Inflammatory macrophage treated with lipopolysaccharide for 1 hour (primary cell): ENCODE data around the gene ANK2.

Experiments
- DNase-seq, 2 donors: peaks; one replicate each; pipeline ENCODE4 v3.0.0-alpha.2; 2020 to 2022

ANK2 gene

DNA sequence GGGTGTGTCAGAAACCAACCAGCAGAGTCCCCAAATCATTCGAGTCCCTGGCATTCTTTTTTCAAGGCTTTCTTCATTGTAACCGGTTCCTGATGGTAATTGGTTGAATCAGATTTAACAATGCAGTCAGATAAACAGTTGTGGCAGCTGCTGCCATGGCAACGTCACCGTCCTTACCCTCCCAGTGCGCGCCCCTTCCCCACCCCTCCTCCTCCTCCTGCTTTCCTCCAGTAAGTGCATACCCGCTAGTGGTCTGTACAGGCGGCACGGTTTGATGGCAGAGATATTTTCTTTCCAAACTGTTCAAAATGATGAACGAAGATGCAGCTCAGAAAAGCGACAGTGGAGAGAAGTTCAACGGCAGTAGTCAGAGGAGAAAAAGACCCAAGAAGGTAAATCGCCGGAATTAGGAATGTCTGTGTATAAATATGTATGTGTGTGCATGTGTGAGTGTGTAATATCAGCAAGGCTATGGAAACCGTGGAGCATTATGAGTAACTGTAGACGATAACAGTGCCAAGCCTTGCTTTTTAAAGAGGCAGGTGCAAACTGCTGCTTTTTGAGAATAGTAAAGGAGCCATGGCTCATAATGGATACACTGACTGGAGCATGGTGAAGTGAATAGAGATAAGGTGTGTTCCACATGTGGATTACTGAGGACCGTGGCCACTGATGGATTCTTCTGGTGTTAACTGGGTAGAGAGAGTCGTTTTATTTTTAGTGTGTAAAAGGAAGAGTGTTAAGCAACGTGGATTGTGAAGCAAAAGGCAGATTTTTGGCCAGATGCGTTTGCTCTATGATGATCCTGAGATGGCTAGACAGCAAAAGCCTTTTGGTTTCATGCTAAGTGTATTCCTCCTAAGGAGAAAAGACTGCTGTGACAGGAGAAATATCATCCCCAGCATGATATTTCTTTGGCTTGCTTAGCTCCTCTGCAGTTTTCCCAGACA is at the start of gene ANK2:
ANK2 (plus strand) TSS at position 233 of the 950 bp plus-strand sequence; CDS start at position 309, 76 bp downstream.
- no peak for DNase-seq

DNA sequence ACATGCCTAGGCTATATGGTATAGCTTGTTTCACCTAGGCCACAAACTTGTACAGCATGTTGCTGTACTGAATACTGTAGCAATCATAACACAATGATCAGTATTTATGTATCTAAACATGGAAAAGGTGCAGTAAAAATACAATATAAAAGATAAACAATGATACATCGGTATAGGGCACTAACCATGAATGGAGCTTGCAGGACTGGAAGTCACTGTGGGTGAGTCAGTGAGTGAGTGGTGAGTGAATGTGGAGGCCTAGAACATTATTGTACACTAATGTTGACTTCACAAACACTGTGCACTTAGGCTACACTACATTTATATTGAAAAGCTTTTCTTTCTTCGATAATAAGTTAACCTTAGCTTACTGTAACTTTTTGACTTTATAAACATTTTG is 45.6 kb upstream of the ANK2 start:
- no peak for DNase-seq

DNA sequence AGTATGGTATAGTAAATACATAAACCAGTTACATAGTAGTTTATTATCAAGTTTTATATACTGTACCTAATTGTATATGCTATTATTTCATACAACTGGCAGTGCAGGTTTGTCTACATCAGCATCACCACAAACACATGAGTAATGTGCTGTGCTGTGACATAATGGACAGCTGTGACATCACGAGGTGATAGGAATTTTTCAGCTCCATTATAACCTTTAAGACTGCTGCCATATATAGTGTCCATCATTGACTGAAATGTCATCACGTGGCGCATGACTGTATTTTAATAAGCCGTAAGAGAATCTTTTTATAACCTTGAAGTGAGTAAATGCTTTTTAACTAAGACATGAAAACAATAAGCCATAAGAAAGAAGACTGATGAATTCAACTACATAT is 44.8 kb upstream of the ANK2 start:
- no peak for DNase-seq

DNA sequence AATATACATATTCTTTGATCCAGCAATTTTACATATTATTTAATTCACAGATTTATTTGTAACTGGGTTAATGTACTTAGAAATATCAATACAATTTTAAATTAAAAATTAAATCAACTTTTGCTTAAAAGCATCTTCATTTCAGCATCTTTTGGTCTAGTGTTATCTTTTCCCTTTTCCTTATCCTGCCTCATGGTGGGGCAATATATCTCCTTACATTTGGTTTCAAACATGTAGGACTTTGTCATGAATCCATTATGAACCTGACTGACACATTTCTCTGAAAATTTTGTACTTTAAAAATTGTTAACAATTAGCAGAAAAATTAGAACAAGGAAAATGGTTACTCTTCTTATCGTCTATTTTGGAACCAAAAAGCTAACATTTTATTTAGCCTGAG is 42.8 kb upstream of the ANK2 start:
- DNase-seq: no peak

DNA sequence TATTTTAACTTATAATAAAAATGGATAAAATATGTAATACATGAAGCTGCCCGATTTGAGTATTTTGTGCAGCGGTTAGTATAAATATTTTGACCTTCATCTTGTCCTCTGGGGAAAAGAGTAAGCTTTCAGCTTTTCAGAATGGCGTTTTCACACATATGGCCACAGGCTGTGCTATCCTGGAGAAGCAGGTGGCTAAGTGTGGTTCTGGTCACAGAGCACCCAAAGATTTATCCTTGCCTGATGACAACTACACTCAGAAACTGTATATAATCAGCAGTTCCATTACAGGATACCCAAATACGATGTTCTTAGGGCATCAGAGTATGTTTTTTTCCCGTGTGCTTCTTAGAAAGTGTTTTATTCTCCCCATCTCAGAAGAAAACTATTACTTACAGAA is 42.3 kb upstream of the ANK2 start:
- DNase-seq: no peak

DNA sequence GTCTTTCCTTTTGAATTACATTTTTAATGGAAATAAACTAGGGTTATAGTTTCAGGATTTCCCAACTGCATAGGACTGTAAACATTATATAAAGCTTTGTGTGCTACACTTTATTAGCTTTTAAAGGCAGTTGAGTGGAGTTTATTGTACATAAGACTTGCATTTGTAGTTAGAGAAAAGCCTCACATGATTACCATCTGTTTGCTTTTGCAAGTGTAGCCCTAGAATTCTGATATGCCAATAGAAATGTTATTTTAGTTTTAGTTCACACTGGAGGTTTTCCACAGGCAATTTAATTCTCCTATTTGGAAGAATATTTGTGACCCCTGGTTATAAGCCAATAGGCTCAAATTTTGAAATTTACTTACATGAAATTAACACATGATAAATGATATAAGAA is 41.3 kb upstream of the ANK2 start:
- no peak for DNase-seq

- DNase-seq: no peak
These were observed 40.7 kb upstream of the ANK2 start for GRCh38 chr4:113008716-113009115.

- no peak for DNase-seq
These were observed 40.0 kb upstream of the ANK2 start for GRCh38 chr4:113009461-113009860.

DNA sequence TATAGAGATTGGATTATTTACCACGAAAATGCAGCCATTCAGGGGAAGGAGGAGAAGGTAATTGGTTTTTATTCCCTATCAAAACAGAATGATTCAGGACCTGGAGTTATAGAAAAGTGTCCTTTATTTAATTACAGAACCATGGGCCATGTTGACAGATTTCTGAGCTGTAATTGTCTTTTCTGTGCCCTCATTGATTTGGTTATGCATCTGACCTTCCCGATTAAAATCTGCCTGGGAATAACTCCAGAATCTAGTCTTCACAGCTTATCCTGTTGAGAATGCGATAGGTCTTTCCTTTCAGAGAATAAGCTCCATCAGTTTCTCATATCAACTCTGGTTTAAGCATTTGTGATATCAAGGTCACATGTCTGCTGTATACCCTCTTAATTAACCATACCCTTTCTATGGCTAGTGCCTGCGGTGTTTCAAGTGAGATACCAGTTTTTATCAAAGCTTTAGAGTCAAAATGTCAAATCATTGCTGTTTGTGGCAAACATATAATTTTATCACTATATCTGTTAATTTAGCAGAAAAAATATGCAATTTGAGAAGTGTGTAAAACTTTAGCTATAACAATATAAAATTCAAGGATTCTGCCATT is 37.2 kb upstream of the ANK2 start:
- no peak for DNase-seq

GRCh38 chr4:113012786-113013185 is 36.7 kb upstream of the ANK2 start:
- no peak for DNase-seq

GRCh38 chr4:113013751-113014150 is 35.7 kb upstream of the ANK2 start:
- DNase-seq: no peak

DNA sequence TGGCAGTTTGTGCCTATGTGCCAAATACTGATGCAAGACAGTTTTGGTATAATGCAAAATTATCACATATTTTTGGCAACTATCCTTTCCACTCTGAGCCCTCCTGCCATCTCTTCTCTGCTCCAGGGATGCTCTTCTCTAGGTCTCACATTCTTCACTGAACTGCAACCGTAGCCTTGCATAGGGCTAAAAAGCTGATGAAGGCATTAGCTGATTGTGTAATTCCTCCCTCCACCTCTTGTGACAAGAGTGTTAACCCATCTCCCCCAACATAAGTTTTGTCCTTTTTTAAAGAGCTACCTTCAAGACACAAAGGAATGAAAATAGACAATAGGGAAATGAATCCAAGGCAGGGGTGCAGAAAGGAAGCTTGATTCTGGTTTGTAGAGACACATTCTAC is 33.1 kb upstream of the ANK2 start:
- no peak for DNase-seq

- DNase-seq: no peak
These were observed 28.5 kb upstream of the ANK2 start for GRCh38 chr4:113020966-113021365.

DNA sequence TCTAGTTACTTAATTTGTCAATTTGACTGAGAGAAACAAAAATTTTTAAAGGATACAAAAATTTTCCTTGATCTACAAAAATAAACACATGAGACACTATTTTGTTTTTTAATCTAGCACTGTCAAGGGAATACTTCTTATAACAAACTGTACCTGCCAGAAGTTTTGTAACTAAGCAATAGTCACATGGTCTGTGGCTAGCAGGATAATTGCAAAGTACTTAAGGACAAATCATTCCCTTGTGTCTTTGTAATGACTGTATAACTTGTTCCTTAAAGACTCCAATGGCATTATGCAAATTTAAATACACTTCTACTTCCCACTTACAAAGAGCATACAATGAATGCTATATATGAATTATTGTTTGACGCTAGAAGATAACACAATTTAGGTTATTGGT is 25.1 kb upstream of the ANK2 start:
- no peak for DNase-seq

- DNase-seq: no peak
These were observed 24.0 kb upstream of the ANK2 start for GRCh38 chr4:113025416-113025815.

- no peak for DNase-seq
These were observed 22.9 kb upstream of the ANK2 start for GRCh38 chr4:113026556-113026955.

DNA sequence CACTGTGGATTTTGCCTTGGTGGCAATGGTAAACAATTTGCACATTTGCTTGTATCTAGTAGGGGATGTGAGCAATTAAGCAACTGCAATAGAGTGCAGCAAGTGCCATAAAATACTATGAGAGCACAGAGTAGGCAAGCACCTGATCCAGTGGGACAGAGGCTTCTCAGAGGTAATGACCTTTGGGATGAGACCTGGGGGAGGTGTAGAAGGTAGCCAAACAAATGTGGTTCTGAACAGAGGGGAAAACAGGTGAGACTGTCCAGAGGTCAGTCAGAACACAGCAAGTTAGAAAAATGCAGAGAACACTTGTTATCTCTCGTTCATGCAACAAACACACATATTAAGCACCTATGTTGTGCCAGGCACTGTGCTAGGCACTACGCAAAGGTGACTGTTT is 21.4 kb upstream of the ANK2 start:
- no peak for DNase-seq

DNA sequence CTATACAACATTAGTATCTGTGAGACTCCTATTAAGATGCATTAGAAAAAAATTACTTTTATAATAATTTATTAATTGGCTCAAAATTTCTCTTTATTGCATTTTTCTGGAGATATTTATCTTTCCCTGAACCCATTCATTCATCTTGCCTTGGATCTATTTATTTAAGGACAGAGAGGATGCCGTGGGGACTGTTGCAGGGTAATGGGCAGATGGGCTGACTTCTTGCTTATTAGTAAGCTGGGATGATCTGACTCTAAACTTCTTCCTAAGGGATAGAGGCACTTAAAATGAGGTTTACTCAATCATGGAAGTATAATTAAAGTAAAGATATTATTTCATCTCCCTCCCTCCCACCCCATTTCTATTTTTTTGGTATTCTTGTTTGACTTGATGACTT is 18.2 kb upstream of the ANK2 start:
- DNase-seq: no peak

DNA sequence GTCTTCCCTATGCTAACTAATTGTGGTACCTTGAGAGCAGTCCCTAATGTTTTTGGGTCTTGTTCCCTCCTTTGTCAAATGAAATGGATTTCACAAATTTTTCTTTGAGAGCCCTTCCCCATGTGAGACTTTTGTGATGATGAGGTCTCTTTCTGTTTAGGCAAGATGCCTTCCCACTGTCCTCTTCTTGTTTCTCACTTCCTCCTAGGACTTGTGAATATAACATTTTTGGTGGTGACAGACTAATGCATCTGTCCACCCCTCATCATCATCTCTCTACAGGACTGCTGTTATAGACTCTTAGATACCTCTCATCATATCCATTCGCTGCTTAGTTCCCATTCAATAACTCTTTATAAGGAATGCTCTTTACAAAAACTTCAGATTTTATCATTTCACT is 8.7 kb upstream of the ANK2 start:
- DNase-seq: no peak

DNA sequence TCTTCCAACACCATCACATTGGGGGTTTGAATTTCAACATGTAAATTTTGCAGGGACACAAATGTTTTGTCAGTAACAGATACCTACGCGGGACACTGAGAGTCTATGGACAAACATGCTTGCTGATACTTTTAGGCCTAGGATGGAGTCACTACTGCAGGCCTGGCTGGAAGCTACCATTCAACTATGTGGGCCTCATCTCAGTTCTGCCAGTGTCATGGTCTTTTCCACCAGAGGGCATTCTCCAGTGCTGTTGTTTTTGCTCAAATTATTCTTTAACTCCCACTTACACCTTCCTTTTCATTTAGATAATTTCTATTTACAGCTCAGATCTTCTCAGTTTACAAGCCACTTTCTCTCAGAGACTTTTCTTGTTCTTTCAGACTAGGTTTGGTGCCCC is 7.0 kb upstream of the ANK2 start:
- DNase-seq: no peak

DNA sequence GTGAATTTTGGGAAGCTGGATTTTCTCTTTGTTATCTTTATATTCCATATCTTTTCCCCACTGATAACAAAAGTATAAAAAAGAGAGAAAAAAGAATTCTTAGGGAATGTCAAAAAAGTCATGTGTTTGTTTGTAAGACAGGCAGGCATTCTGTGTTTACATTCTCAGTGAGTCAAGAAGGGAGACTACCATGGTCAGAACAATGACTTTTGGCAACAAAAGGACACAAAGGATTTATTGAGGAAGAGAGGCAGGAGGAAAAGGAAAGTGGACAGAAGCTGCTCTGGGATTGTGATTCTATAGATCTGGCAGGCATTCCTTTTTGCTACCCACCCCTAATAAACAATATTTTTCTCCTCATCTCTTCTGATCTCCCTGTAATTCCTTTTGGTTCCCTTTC is 5.9 kb upstream of the ANK2 start:
- no peak for DNase-seq

- no peak for DNase-seq
These were observed 910 bp downstream of the ANK2 start for GRCh38 chr4:113050371-113050755.

DNA sequence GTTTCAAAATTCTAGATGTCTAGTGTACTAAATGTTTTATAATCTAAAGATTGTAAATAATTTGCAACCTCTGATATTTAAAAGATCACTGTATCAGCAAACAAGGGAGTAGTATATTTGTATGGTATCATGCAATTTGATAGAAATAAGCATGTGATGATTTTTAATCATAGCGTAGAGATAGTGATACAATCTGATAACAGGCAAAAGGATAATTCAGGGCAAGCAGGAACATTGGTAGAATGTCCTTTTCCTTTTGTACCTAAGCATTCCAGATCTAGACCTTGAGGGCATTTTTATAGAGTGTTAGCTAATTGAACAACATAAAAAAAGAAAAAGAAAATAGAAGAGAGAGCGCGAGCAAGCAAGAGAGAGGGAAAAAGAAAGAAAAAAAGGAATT is 1.4 kb downstream of the ANK2 start:
- no peak for DNase-seq

DNA sequence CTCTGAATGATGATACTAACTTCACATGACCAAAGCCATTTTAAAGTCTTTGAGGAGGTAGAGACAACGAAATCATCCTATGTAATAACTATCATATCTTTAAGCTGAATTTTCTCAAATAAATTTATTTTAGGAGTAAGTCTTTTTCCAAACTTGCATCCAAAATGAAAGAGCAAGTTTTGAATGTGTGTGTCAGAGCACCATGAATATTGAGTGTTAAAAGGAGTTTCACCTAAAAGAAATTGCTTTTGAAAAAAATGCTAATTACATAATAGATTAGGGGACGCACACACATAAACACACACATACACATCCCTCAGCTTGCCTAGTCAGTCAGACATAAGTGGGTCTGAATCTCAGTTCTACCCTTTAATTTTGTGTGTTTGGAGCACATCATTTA is 1.9 kb downstream of the ANK2 start:
- no peak for DNase-seq
